Measurements from ENCODE around the gene MEIS1.

- TF ChIP-seq CTCF (conservative IDR thresholded peaks at IDR 0.05 in 1 of 2, IDR thresholded peaks at IDR 0.05 in 1 of 2; ENCODE audit: low read depth in 1 of 2, low read length in 2 of 2) (no peak), EZH2 (IDR thresholded peaks at IDR 0.05; ENCODE audit: low read length, missing control alignments) (no peak)
Measured at GRCh38 chr2:66421612-66422011, 13.3 kb upstream of the MEIS1 start.
